ENCODE data around the gene STIM2.
A peak's percentile ranks its signal among the peaks of the same experiment; 100 is the strongest.

The STIM2 gene

GRCh38 chr4:26863512-26863911 is 2.9 kb downstream of the STIM2 start:
- Histone ChIP-seq H3K27me3 (ENCODE audit: insufficient read depth, poor library complexity, severe bottlenecking) (no peaks in the 10 kb centered on the region), H3K4me3 (ENCODE audit: severe bottlenecking) (peak overlapping the region; percentile 2), H3K4me1 (ENCODE audit: insufficient read depth, poor library complexity, severe bottlenecking) (peaks cover 26% of the 10 kb centered on the region), H3K36me3 (ENCODE audit: low read depth) (no peaks in the 10 kb centered on the region), H3K27ac (ENCODE audit: poor library complexity, severe bottlenecking) (no peak overlapping the region), H3K9me3 (ENCODE audit: severe bottlenecking) (no peaks in the 10 kb centered on the region)
- DNase-seq (ENCODE audit: low spot score) (no peak), ATAC-seq (ENCODE audit: low read depth) (no peak)
- no peak for TF ChIP-seq CTCF (IDR thresholded peaks at IDR 0.05; ENCODE audit: poor library complexity, severe bottlenecking)

- DNase-seq (ENCODE audit: low spot score) (no peak), ATAC-seq (ENCODE audit: low read depth) (no peak)
- H3K27me3 ChIP-seq (ENCODE audit: insufficient read depth, poor library complexity, severe bottlenecking) = no peaks in the 10 kb centered on the region
- H3K27ac ChIP-seq (ENCODE audit: poor library complexity, severe bottlenecking) = no peak overlapping the region
- TF ChIP-seq CTCF (IDR thresholded peaks at IDR 0.05; ENCODE audit: poor library complexity, severe bottlenecking) = no peak
- H3K4me3 ChIP-seq (ENCODE audit: severe bottlenecking) = no peak overlapping the region
- peaks cover 22% of the 10 kb centered on the region for H3K4me1 ChIP-seq (ENCODE audit: insufficient read depth, poor library complexity, severe bottlenecking)
- H3K36me3 ChIP-seq (ENCODE audit: low read depth) = no peaks in the 10 kb centered on the region
- H3K9me3 ChIP-seq (ENCODE audit: severe bottlenecking) = no peaks in the 10 kb centered on the region
Measured at GRCh38 chr4:26864899-26865298, 4.3 kb downstream of the STIM2 start.

- Histone ChIP-seq H3K27me3 (ENCODE audit: insufficient read depth, poor library complexity, severe bottlenecking) (no peaks in the 10 kb centered on the region), H3K9me3 (ENCODE audit: severe bottlenecking) (no peaks in the 10 kb centered on the region), H3K27ac (ENCODE audit: poor library complexity, severe bottlenecking) (no peak overlapping the region), H3K36me3 (ENCODE audit: low read depth) (no peaks in the 10 kb centered on the region), H3K4me3 (ENCODE audit: severe bottlenecking) (no peak overlapping the region), H3K4me1 (ENCODE audit: insufficient read depth, poor library complexity, severe bottlenecking) (peaks cover 22% of the 10 kb centered on the region)
- no peak for ATAC-seq (ENCODE audit: low read depth)
- TF ChIP-seq CTCF (IDR thresholded peaks at IDR 0.05; ENCODE audit: poor library complexity, severe bottlenecking) = no peak
- no peak for DNase-seq (ENCODE audit: low spot score)
Measured at GRCh38 chr4:26866203-26866602, 5.6 kb downstream of the STIM2 start.

GRCh38 chr4:26866781-26867180 is 6.1 kb downstream of the STIM2 start:
- H3K9me3 ChIP-seq (ENCODE audit: severe bottlenecking) = no peaks in the 10 kb centered on the region
- no peak for DNase-seq (ENCODE audit: low spot score)
- no peak for TF ChIP-seq CTCF (IDR thresholded peaks at IDR 0.05; ENCODE audit: poor library complexity, severe bottlenecking)
- no peak overlapping the region for H3K4me3 ChIP-seq (ENCODE audit: severe bottlenecking)
- peaks cover 22% of the 10 kb centered on the region for H3K4me1 ChIP-seq (ENCODE audit: insufficient read depth, poor library complexity, severe bottlenecking)
- H3K36me3 ChIP-seq (ENCODE audit: low read depth) = no peaks in the 10 kb centered on the region
- ATAC-seq (ENCODE audit: low read depth) = no peak
- no peak overlapping the region for H3K27ac ChIP-seq (ENCODE audit: poor library complexity, severe bottlenecking)
- H3K27me3 ChIP-seq (ENCODE audit: insufficient read depth, poor library complexity, severe bottlenecking) = no peaks in the 10 kb centered on the region

GRCh38 chr4:26867914-26868684 is 7.5 kb downstream of the STIM2 start:
- TF ChIP-seq CTCF (IDR thresholded peaks at IDR 0.05; ENCODE audit: poor library complexity, severe bottlenecking) = no peak
- no peak overlapping the region for H3K4me3 ChIP-seq (ENCODE audit: severe bottlenecking)
- H3K27ac ChIP-seq (ENCODE audit: poor library complexity, severe bottlenecking) = no peak overlapping the region
- peaks cover 17% of the 10 kb centered on the region for H3K4me1 ChIP-seq (ENCODE audit: insufficient read depth, poor library complexity, severe bottlenecking)
- H3K36me3 ChIP-seq (ENCODE audit: low read depth) = no peaks in the 10 kb centered on the region; the same call in 1 of the 2 replicates
- no peak for ATAC-seq (ENCODE audit: low read depth)
- H3K9me3 ChIP-seq (ENCODE audit: severe bottlenecking) = no peaks in the 10 kb centered on the region
- no peak for DNase-seq (ENCODE audit: low spot score)
- H3K27me3 ChIP-seq (ENCODE audit: insufficient read depth, poor library complexity, severe bottlenecking) = no peaks in the 10 kb centered on the region
